GM12891 (cell line): ENCODE results near the gene MEF2C.
"Not testable (repeated sequence)": the region's sequence is repeated elsewhere in the genome, so short reads cannot be mapped to it uniquely, and the experiment has no call there.

Source experiments
- DNase-seq: peaks from one replicate; pipeline ENCODE4 v3.0.0; 2011; ENCODE audit warnings: low spot score; ENCODE audit not compliant: insufficient read length
- FAIRE-seq: peaks from 2 replicates; lab custom pipeline; 2011; peaks lifted over from hg19 to GRCh38; lab: Jason Lieb, UNC
- PAX5 ChIP-seq: IDR thresholded peaks from 2 replicates; pipeline ENCODE4 v1.6.1; 2011; ENCODE audit warnings: low read length, moderate library complexity, mild to moderate bottlenecking; ENCODE audit not compliant: insufficient read depth, severe bottlenecking
- POLR2A ChIP-seq: IDR thresholded peaks from 2 replicates; pipeline ENCODE4 v1.6.1; 2011; ENCODE audit warnings: low read depth, low read length, control low read depth
- POLR2AphosphoS5 ChIP-seq: IDR thresholded peaks from 2 replicates; pipeline ENCODE4 v1.6.1; 2011; ENCODE audit warnings: low read depth, low read length, control low read depth
- POU2F2 ChIP-seq: IDR thresholded peaks from 2 replicates; pipeline ENCODE4 v1.6.1; 2011; ENCODE audit warnings: low read depth, mild to moderate bottlenecking, control low read depth, low read length, moderate library complexity
- SPI1 ChIP-seq: IDR thresholded peaks from 2 replicates; pipeline ENCODE4 v1.6.1; 2011; ENCODE audit warnings: low read depth, low read length, control low read depth
- TAF1 ChIP-seq: IDR thresholded peaks from 2 replicates; pipeline ENCODE4 v1.6.1; 2011; ENCODE audit warnings: low read depth, low read length, control low read depth

The MEF2C gene

DNA sequence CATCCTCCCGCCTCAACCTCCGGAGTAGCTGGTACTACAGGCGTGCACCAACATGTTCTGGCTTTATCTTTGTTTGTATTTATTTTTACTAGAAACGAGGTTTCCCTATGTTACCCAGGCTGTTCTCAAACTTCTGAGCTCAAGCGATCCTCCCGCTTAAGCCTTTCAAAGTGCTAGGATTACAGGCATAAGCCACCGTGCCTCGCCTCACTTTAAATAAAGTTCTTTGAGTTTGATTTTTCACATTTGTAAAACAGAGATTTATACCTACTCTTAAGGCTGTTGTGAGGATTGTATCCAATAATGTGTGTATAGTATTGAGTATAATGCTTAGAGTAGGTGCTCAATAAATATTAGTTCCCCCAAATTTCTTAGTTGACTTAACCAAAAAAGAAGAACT is 75.7 kb downstream of the MEF2C start:
- DNase-seq (no peak), FAIRE-seq (peak; percentile 33)
- TF ChIP-seq PAX5: no peak
- TF ChIP-seq SPI1: no peak

DNA sequence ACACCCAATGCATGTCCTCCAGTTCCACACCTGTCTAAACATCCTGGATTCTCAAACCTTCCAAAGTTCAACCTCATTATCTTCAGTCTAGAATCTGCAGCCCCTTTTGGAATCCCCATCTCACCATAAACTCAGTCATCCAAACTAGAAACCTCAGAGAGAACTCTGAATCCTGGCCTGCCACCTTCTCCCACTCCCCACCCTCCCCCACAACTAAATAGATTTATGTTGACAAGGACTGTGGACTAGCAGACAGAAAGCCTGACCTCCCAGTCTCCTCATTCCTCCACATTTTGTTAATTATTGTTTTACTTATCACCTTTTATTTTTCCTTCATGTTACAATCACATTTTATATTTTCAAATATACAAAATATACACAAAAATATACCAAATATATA is 76.6 kb downstream of the MEF2C start:
- DNase-seq: no peak
- TF ChIP-seq SPI1 (no peak), PAX5 (no peak), POU2F2 (no peak), POLR2A (no peak), TAF1 (no peak), POLR2AphosphoS5 (no peak)
- FAIRE-seq: no peak

DNA sequence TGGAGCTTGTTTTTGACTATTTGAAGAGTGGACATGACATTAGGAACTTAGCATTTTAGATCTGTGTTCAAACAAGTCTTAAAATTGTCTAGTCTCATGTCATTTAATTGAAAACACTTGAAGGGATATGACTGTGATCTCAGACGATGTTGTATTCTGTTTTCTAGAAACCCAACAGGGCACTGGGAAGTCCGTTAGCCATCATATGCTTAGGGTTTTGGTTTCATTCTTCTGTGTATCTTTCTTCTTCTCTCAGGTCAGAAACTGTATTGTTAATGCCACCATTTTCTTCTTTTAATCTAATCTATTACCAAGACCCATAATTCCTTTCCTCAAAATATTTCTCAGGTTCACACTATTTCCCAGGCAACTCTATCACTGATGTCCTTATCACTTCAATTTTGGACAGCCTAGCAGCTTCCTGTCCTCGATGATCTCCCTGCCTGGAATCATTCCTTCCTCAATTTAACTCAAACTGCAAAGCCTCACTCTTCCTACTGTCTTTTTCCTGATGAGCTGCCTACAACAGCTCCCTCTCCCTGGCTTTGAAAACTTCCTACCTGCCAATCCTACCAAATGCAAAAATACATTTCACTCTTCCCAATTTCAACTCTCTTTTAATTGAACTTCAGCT is 77.7 kb downstream of the MEF2C start:
- no peak for TF ChIP-seq POLR2A
- no peak for TF ChIP-seq POU2F2
- no peak for TF ChIP-seq SPI1
- no peak for TF ChIP-seq TAF1
- DNase-seq: no peak
- FAIRE-seq: no peak

DNA sequence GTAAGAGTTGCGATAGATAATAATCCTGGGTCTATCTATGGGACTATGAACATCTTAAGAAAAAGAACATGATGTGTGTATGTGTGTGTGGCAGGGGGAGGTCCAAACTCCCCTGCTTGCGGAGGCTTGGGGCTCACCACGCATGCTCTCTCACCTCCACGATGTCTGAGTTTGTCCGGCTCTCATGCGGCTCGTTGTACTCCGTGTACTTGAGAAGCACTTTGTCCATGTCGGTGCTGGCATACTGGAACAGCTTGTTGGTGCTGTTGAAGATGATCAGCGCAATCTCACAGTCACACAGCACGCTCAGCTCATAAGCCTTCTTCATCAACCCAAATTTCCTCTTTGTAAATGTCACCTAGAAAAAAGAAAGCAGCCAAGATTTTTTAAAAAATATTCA is 78.5 kb downstream of the MEF2C start:
- peak; percentile 20 for FAIRE-seq
- DNase-seq: no peak
- TF ChIP-seq POLR2A: no peak
- TF ChIP-seq SPI1: no peak

DNA sequence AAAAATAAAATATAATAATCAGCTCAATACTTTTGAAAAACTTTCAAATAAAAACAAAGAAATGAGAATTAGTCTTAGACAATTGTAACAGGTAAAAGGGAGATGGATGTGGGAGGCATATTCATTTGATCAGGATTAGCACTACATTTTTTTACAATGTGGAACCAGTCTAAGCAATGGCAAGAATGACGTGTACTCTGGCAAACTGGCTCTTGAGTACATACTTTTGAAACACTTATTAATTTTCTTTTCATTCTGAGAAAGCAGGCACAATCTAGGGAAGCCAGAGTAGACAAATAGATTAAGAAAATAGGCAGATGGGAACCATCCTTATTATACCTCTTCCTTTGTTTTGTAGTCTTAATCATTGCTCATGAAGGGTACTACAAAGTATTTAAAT is 79.7 kb downstream of the MEF2C start:
- DNase-seq: no peak
- FAIRE-seq: no peak
- TF ChIP-seq POU2F2: no peak
- no peak for TF ChIP-seq POLR2AphosphoS5
- no peak for TF ChIP-seq SPI1
- no peak for TF ChIP-seq PAX5
- TF ChIP-seq POLR2A: no peak
- TF ChIP-seq TAF1: no peak

DNA sequence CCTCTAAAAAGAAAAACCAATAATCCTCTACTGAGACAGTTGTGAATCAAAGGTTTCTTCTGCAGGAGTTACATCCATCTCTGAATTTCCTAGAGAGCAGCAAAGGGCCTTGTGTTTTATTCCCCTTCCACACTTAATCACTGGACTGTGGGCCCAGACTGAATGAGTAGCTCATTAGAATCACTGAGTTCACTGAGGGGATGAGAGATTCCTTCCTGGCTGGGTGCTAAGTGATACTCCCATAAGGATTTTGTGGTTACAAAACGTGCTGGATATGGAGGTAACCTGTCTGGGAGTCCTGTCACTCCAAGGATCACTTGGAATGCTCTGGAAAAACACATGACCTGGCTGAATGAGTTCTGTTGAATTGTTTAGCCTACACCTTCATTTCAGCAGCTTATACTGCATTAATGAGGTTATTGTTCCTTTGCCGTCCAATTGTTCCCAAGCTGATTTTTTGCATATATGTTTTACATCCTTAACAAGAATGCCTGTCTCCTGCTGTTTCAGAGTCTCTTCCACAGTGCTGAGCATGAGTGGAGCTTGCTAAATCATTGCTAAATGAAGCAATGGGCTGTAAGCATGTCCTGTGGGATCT is 82.9 kb downstream of the MEF2C start:
- DNase-seq: no peak
- peak; percentile 66 for FAIRE-seq
- no peak for TF ChIP-seq POLR2A
- TF ChIP-seq TAF1: no peak

DNA sequence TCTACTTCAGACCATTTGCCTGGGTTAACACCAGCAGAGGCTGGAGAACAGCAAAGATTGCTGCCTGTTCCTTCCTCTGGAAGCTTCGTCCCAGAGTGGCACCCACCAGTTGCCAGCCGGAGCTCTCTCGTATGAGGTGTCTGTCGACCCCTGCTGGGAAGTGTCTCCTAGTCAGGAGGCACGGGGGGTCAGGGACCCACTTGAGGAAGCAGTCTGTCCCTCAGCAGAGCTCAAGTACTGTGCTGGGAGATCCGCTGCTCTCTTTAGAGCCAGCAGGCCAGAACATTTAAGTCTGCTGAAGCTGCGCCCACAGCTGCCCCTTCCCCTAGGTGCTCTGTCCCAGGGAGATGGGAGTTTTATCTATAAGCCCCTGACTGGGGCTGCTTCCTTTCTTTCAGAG is 84.1 kb downstream of the MEF2C start:
- DNase-seq, FAIRE-seq: not testable (repeated sequence)

DNA sequence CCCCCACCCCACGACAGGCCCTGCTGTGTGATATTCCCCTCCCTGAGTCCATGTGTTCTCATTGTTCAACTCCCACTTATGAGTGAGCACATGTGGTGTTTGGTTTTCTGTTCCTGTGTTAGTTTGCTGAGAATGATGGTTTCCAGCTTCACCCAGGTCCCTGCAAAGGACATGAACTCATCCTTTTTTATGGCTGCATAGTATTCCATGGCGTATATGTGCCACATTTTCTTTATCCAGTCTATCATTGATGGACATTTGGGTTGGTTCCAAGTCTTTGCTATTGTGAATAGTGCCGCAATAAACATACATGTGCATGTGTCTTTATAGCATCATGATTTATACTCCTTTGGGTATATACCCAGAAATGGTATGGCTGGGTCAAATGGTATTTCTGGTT is 89.2 kb downstream of the MEF2C start:
- DNase-seq, FAIRE-seq: not testable (repeated sequence)

DNA sequence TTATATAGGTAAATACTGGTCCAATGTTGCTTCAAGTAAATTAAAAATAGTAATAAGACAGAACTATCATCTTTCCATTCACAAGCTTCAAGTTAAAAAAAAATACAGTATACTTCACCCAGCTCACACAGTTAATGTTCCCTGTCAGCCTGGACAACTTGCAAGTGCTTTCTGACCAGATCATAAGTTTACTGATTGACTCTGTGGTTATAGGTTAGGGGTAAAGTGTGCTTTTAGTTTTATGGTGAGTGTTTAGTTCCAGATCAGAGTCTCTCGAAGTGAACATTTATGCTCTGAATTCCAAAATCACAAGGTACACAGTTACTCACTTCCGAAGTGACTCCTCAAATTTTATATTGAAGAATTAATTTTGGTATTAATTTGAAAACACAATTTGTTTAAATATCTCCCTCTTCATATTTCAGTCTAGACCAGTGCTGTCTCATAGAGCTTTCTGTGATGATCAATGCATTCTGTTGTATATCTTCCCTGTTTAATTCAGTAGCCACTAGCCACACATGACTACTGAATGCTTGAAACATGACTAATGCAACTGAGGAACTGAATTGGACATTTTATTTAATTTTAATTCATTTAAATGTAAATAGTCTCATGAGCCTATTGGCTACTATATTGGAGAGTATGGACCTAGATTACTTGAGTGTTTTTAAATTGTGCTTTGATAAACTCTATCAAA is 90.7 kb downstream of the MEF2C start:
- no peak for TF ChIP-seq SPI1
- no peak for TF ChIP-seq POLR2A
- no peak for TF ChIP-seq PAX5
- TF ChIP-seq TAF1: no peak
- TF ChIP-seq POU2F2: no peak
- TF ChIP-seq POLR2AphosphoS5: no peak
- DNase-seq (no peak), FAIRE-seq (no peak)

DNA sequence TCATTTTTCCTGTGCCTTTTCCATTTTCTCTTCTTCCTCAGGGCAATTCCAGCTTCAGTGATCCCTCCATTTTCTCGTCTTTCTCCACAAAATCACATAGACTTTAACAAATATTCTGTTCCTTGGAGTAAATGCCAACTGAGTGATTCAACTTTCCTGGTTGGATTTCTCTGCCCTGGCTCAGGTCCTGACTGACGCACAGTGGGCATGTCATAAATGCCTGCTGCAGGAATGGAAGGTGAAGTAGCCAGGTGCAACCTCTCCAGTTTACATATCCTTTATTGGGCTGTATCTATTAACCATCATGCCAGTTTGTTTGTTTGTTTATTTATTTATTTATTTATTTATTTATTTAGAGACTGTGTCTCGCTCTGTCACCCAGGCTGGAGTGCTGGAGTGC is 95.1 kb downstream of the MEF2C start:
- TF ChIP-seq POLR2A (no peak), POLR2AphosphoS5 (no peak), TAF1 (no peak), PAX5 (no peak)
- DNase-seq: no peak
- FAIRE-seq: no peak

DNA sequence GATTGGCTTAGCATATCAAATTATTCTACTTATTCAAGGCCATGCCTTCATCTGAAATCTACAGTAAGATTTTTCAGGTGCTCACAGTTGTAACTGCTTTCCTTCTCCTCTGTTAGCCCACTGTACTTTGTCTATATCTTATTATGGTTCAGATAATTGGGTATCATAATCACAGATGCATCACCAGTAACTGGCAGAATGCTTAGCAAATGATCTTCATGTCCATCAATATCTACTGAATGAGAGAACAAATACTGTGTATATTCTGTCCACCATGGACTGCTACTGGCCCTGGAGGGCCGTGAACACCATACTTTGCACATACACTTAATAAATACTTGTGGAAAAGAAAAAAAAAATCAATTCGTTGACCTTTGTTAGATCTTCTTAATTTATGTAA is 96.2 kb downstream of the MEF2C start:
- no peak for DNase-seq
- no peak for FAIRE-seq
- TF ChIP-seq POLR2AphosphoS5: no peak
- TF ChIP-seq POLR2A: no peak
- no peak for TF ChIP-seq SPI1
- TF ChIP-seq PAX5: no peak
- TF ChIP-seq POU2F2: no peak
- no peak for TF ChIP-seq TAF1
